Hindlimb muscle (tissue), 1 donor: ENCODE data around the gene MCF2L. TPM values are rescaled to one million over a fixed set of nuclear protein-coding genes. Genes with fewer than 3 reads are reported as not detected.
A peak's percentile ranks its signal among the peaks of the same experiment; 100 is the strongest.

Experiments used
- DNase-seq: peaks from one replicate; pipeline ENCODE4 v3.0.0-alpha.2; 2013
- polyA plus RNA-seq: library from polyadenylated mRNA; unstranded; fragments of 120-200 nt; gene quantifications from one replicate; pipeline ENCODE4 v1.2.1, GENCODE V29; 2013; ENCODE audit not compliant: insufficient read length

MCF2L gene
- polyA plus RNA-seq, 1 donor, result 23.3 TPM

- peak; percentile 77 for DNase-seq
These were observed 65.6 kb downstream of the MCF2L start for GRCh38 chr13:113034451-113035212.

- peak; percentile 38 for DNase-seq
These were observed 66.3 kb downstream of the MCF2L start for GRCh38 chr13:113035213-113035800.

DNA sequence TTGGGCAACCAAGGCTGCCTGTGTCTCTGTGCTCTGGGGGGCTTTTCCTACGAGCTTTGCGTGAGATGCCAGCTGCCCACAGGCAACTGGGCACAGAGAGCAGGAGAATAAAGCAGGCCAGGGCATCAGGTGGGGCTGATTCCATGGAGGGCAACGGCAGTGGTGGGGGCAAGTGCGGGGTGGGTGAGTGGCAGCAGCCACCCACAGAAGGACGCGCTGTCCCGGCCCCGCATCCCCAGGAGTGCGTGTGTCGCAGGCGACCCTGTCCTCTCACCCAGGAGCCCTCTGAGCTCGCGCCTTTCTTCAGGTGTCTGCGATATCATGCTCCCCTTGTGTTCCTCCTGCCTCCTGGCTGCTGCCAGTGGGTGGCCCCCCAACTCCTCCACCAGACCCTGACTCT, 67.4 kb downstream of the MCF2L start:
- no peak for DNase-seq

DNA sequence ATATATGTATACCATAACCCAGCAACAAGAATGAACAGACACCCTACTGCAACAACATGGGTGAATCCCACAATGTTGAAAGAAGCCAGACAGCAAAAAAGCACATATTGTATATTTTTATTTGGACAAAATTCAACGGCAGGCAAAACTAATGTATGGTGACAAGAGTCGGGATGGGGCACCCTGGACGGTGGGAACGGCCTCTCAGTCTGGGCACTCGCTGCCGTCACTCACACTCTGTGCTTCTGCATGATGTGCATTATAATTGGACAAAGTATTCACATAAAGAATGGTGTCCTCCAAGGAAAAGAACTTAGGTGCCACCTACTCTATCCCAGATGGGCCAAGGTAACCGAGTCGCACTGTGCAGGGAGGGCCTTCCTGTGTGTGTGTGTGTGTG, 71.0 kb downstream of the MCF2L start:
- DNase-seq, result no peak

GRCh38 chr13:113040597-113041292, 71.7 kb downstream of the MCF2L start:
- DNase-seq, result peak; percentile 62

DNA sequence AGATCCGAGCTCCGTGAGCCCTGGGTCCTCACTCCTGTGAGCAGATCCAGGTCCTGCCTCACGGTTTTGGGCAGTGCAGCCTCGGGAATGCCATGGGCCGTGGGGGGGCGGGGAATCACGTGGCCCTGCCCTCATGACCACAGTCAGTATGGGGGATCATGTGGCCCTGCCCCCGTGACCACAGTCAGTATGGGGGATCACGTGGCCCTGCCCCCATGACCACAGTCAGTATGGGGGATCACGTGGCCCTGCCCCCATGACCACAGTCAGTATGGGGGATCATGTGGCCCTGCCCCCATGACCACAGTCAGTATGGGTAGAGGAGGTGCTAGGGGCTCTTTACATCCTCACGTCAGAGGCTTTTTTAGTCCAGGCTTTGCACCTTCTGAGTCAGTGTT, 72.3 kb downstream of the MCF2L start:
- no peak for DNase-seq

DNA sequence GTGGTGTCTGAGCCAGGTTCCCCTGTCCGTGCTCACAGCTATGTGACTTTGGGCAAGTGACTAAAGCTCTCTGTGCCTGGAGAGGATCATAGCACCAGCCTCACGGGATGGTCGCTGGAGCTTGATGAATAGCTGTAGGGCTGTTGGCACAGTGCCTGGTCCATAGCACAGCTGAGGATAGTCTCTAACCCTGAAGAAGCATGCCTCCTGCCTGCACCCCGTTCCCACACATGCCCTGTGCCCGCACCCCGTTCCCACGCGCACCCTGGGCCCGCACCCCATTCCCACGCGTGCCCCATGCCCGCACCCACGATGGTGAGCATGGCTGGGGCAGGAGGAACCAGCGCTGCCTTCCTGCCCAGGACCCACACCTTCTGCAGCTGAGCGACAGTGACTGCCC, 72.9 kb downstream of the MCF2L start:
- no peak for DNase-seq

DNA sequence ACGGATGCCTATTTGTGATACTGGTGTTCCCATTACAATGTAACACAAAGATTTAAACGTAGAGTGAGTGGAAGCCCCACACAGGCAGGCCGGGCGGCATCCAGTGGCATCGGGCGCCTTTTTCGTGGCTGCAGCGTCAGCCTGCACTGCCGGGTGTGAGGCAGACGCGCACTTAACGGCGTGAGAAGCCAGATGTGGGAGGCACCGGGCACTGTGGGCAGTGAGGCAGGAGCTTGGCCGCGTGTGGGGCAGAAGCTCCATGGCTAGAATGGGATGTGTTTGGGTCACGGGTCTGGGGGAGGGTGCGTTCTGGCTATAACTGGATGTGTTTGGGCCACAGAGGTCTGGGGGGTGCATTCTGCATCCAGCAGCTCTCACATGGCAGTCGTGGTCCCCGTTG, 73.4 kb downstream of the MCF2L start:
- no peak for DNase-seq

DNA sequence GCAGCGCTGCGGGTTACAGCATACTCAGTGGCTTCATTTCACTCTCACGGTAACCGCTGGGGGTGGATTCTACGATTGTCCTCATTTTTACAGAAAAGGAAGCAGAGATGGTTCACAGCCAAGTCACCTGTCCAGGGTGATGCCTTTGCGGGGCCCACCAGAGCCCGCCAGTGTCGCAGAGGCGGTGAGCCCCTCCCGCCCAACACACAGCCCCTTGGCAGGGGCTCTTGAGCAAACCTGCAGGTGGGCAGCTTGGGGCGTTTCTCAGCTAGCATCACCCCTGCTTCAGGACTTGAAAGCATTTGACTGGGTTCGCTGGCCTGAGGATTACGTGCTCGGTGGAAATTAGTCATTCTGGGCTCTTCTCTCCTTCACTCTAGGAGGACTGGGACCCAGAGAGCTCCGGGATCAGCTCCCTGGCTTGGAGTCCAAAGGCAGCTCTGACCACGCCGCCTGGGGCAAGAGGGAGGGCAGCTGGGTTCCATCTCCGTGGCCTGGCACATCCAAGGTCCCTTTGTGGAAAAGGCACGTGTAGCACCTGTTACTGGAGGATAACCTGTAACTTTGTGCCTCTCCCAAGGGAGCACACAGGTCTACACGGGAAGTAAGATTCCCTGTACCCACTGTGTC, 74.1 kb downstream of the MCF2L start:
- DNase-seq, result no peak

- DNase-seq, result no peak
These were observed 74.9 kb downstream of the MCF2L start for GRCh38 chr13:113043931-113044330.

DNA sequence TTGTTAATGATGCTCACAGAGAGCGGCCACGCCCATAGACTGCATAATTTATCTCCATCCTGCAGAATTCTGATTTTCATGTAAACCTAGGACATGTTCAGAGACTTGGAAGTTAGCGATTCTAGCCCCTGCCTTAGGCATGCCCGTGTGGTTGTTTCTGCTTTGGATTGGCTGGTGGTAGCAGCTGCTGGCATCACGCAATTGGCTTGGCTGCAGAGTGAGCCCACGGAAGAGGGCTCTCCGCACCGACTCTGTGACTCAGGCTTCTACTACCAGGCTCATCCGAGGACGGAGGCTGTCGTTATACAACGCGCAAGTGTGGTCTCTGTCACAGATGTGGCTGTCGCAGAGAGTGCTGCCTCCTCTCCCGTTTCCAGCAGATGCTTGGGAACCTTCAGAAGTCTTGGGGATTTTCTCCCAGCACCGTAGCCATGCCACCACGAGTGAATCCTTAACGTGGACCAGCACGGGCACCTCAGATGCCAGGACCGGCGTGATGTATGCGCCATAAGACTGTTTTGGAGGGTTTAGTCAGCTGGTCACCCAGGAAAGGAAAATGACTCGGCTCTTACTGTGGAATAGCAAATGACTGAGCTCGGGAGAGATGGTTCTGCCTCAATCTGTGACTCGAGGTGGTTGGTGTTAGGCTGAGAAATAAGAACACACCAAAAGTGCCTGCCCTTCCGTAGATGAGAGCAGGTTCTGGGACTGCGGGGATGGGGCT, 75.5 kb downstream of the MCF2L start:
- no peak for DNase-seq

DNA sequence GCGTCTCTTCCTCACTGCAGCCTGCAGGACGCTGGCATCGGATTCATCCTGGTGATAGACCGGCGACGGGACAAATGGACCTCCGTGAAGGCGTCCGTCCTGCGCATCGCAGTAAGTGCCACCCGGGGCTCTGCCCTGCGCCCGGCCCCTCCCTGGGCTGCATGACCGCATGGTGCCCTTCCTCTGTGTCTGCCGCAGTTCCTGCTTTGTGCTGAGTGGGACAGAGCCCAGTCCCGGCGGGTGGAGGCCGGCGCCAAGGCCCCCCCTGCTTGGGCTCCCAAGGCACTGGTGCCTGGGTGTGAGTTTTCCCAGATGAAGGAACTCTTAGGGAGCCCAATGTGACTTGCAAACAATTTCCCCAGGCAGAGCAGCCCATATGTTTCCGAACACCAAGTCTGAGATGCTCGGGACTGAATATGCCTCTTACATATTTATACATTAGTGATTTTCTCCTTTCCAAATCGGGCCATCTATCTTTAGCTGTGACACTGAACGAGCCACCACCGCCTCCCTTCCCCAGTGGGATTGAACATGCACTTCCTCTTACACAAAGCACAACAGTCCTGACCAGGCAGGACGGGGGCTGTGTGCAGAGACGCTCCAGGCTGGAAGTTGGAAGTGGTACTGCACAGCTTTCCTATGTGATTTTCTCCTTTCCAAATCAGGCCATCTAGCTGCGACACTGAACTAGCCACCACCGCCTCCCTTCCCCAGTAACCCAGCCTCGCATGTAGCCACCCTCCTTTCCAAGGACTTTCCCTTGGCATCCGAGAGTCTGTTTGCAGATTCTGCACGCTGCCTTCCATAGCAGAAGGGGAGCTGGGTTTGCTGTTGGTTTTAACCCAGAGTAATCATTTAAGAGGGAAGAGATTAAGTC, 76.5 kb downstream of the MCF2L start:
- DNase-seq, result no peak

DNA sequence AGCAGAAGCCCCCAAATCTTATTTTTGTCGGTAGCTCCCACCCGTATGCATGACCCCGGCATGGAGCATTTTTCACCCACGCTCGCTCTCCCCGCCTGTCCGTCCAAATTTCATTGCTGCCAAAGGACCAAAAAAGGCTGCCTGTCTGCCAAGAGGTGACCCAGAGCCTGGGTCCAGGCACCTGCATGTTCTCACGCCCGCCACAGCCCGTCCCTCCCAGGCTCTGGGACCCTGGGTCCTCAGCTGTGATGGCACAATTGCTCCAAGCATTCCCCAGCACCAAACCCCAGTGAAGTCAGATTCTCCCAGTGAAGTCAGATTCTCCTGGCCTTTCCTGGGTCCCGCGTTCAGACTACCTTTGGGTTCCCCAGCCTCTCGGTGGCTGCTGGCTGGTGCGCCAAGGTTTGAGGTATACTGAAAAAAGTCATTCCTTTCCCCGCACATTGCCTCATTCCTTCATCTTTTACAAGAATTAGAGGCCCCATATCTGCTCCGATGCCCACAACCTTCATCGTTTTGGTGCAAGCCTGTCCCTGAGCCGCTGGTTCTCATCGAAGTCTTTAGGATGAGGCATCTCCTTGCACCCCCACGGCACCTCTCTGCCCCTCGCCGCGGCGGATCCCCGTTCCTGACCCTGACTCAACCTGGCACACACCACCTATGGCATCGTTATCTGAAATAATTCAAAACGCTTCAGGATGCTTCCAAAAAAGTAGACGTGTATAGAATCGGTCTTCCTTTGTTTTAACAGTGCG, 77.3 kb downstream of the MCF2L start:
- no peak for DNase-seq

- no peak for DNase-seq
These were observed 77.8 kb downstream of the MCF2L start for GRCh38 chr13:113046883-113047244.

DNA sequence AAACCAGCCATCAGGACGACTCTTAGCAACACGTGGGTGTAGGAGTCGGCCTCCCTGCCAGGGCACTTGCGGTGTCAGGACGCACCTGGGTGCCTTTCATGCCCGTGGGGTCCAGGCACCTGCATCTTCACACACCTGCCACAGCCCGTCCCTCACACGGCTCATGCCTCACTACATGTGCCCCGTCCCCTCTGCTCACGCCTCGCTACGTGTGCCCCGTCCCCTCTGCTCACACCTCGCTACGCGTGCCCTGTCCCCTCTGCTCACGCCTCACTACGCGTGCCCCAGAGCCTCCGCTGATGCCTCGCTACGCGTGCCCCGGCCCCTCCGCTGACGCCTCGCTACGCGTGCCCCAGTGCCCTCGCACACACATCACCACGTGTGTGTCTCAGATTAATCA, 78.6 kb downstream of the MCF2L start:
- no peak for DNase-seq

DNA sequence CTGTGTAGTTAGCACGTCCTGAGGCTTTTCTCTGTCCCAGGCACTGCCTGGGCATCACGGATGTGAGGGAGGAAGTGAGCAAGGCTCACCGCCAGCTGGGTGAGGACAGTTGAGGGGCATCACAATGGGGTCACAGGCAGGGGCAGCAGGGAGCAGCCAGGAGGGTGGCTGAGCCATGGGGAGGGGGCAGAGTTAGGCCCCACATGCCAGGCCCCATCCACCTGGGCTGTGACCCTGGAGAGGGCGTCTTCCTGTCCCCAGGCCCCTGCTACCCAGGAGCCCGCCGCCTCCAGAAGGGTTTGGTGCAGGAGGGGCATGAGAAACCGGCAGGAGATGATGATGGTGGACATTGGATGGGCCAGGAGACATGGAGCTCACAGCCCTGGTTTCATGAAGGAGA, 79.8 kb downstream of the MCF2L start:
- DNase-seq, result no peak

- DNase-seq, result peak; percentile 58
These were observed 80.5 kb downstream of the MCF2L start for GRCh38 chr13:113049521-113049941.

DNA sequence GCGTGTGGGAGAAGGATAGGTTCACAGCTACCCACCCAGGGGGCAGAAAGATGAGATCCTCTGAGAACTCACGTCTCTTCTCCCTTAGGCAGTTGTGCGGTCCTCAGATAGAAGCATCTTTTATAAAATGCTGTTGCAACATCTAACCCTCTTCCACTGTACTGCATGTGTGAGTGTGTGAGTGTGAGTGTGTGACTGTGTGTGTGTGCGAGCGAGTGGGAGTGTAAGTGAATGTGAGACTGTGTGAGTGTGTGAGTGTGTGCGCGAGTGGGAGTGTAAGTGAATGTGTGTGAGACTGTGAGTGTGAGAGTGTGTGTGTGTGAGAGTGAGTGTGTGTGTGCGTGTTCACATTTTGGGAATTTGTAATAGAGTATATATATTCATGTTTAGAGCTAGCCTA, 81.0 kb downstream of the MCF2L start:
- no peak for DNase-seq

- no peak for DNase-seq
These were observed 81.9 kb downstream of the MCF2L start for GRCh38 chr13:113050734-113051431.

GRCh38 chr13:113051641-113052040, 82.6 kb downstream of the MCF2L start:
- DNase-seq, result no peak
